ENCODE measurements around the gene NDRG2. TPM values are rescaled to one million over a fixed set of nuclear protein-coding genes. Genes with fewer than 3 reads are reported as not detected.
"Not testable (repeated sequence)": the region's sequence is repeated elsewhere in the genome, so short reads cannot be mapped to it uniquely, and the experiment has no call there.

Gene NDRG2
- total RNA-seq, 2 donors from 2014 or later, result 29.8 to 38.2 TPM

DNA sequence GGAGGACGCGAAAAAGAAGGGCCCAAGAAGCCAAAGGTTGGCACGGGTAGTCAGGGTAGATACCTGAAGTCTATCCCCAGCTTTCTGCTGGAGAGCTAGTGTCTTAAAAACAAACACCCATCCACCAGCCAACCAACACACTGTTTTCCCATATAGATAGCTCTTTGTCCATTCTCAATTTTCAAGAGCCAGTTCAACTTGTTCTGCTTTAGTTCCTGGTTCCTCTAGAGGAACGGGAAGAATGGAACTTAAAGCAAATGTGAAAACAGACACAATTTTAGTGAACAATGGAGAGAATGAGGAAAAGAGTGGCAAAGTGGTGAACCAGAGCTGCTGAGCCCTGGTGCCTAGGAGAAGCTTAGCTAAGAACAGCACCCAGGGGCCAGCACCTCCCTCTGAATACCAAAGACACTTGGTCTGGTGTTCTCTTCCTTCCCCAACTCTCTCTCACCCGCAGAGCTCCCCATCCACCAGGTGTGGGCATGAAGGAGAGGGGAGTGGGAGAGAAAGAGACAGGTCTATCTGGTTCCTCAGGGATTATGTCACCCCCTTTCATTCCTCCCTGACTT lies 3.8 kb downstream of the NDRG2 start:
- H3K36me3 Mint-ChIP-seq (ENCODE audit: low read depth), result peaks cover 6% of the 10 kb centered on the region
- H3K4me3 Mint-ChIP-seq, result no peak overlapping the region
- peaks cover 17% of the 10 kb centered on the region for H3K4me1 Mint-ChIP-seq
- DNase-seq, result no peak
- ATAC-seq, result no peak
- no peak overlapping the region for H3K27ac Mint-ChIP-seq
- no peaks in the 10 kb centered on the region for H3K9me3 ChIP-seq (ENCODE audit: control insufficient read depth, low read length, poor library complexity, severe bottlenecking)
- no peaks in the 10 kb centered on the region for H3K27me3 Mint-ChIP-seq

DNA sequence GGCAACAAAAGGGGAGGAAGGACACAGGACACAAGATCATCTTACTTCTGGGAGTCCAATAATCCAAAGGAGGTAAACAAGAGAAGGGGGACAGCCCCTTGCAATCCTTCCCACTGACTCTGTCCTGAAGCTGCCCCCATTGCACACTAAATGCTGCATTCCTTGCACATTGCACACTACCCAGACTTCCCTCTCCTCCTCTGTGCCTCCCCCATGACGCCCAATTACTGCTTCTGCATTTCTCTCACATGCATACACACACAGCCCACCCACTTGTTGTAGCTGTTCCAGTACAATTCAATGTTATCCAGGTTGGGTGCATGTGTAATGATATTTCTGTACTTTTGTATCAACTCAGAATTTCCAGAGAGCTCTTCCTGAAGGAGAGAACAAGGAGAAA lies 5.5 kb downstream of the NDRG2 start:
- H3K9me3 ChIP-seq (ENCODE audit: control insufficient read depth, low read length, poor library complexity, severe bottlenecking), result no peaks in the 10 kb centered on the region
- H3K4me1 Mint-ChIP-seq, result peaks cover 15% of the 10 kb centered on the region

DNA sequence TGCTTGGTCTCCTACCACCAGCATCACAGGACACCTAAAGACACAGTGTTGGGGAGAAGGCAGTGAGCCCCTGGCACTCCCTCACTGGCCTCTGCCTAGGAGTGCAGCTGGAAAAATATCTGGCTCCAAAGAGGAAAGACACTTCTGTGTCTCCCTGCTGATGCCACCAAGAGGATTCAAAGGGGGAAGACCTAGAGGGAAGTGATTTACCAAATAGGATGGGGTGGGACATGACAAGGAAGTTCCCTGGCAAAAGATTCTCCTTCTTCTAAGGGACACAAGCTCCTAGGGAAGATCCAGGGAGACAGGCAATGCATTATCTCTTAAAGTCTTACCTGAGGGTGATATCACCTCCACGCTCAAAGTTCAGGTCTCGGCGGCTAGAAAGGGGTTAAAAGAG lies 6.1 kb downstream of the NDRG2 start:
- H3K4me1 Mint-ChIP-seq, result peaks cover 12% of the 10 kb centered on the region
- H3K27me3 Mint-ChIP-seq, result peaks cover 5% of the 10 kb centered on the region
- no peak overlapping the region for H3K27ac Mint-ChIP-seq
- no peak for DNase-seq
- H3K36me3 Mint-ChIP-seq (ENCODE audit: low read depth), result peaks cover 6% of the 10 kb centered on the region
- ATAC-seq, result no peak
- no peaks in the 10 kb centered on the region for H3K9me3 ChIP-seq (ENCODE audit: control insufficient read depth, low read length, poor library complexity, severe bottlenecking)
- no peak overlapping the region for H3K4me3 Mint-ChIP-seq

More for the DNA sequence above, 5.5 kb downstream of the NDRG2 start:
- Mint-ChIP-seq H3K4me3 (peak overlapping the region; percentile 59), H3K27ac (no peak overlapping the region), H3K36me3 (ENCODE audit: low read depth) (peaks cover 6% of the 10 kb centered on the region), H3K27me3 (peaks cover 3% of the 10 kb centered on the region)
- ATAC-seq (no peak), DNase-seq (no peak)

DNA sequence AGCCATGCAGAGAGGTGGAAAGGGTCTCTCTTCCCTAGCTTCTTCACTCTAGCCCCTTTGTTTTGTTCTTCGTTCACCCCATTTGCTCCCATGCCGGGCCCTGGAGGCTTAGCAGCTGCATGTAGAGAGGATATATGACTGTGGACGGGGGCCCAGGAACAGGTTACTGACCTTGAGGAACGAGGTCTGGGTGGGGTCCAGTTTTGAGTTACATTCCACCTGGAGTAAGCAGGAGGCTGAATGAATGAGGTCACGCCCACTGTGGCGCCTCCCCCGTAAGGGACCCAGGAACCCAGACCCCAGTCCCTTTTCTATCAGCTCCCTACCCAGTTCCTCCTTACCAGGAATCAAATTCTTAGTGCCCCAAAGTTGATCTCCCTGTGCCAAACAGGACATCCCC lies 6.6 kb downstream of the NDRG2 start:
- H3K9me3 ChIP-seq (ENCODE audit: control insufficient read depth, low read length, poor library complexity, severe bottlenecking), result no peaks in the 10 kb centered on the region
- Mint-ChIP-seq H3K4me1 (peaks cover 12% of the 10 kb centered on the region), H3K27ac (no peak overlapping the region), H3K4me3 (no peak overlapping the region), H3K27me3 (peaks cover 5% of the 10 kb centered on the region), H3K36me3 (ENCODE audit: low read depth) (peaks cover 6% of the 10 kb centered on the region)
- ATAC-seq (no peak), DNase-seq (no peak)

DNA sequence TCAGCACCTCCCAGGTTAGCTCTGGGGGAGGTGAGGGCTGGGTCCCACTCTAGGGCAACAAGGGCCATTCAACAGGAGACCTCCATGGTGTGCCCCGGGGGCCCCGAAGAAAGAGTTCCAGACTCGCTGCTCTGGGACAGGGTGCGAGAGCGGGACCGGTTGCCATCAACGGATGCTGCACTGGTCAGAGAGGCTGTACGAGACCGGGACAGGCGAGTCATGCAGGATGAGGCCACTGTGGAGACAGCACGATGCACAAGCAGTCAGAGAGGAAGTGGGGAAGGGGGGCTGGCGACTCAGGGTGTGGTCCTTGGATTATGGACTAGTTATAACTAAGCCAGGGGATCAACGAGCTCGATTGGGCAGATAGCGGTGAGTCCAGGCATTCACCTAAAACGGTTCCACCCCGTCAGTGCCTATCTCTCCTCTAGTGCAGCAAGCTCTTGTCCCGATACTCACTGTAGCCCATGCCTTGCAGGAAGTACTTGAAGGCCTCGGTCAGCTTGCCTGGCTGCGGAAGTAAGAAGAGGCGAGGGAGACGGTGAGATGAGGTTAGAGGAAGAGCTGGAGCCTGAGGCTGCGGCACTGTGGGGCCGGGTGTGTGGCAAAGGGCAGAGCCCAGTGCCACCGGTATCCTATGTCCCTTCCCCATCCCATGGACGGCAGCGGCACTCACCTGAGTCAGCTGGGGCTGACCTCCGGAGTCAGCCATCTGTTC lies 7.2 kb downstream of the NDRG2 start:
- ATAC-seq, result no peak
- Mint-ChIP-seq H3K4me1 (peaks cover 8% of the 10 kb centered on the region), H3K36me3 (ENCODE audit: low read depth) (peaks cover 4% of the 10 kb centered on the region), H3K27me3 (peaks cover 9% of the 10 kb centered on the region), H3K27ac (no peak overlapping the region), H3K4me3 (no peak overlapping the region)
- no peak for DNase-seq
- no peaks in the 10 kb centered on the region for H3K9me3 ChIP-seq (ENCODE audit: control insufficient read depth, low read length, poor library complexity, severe bottlenecking)

DNA sequence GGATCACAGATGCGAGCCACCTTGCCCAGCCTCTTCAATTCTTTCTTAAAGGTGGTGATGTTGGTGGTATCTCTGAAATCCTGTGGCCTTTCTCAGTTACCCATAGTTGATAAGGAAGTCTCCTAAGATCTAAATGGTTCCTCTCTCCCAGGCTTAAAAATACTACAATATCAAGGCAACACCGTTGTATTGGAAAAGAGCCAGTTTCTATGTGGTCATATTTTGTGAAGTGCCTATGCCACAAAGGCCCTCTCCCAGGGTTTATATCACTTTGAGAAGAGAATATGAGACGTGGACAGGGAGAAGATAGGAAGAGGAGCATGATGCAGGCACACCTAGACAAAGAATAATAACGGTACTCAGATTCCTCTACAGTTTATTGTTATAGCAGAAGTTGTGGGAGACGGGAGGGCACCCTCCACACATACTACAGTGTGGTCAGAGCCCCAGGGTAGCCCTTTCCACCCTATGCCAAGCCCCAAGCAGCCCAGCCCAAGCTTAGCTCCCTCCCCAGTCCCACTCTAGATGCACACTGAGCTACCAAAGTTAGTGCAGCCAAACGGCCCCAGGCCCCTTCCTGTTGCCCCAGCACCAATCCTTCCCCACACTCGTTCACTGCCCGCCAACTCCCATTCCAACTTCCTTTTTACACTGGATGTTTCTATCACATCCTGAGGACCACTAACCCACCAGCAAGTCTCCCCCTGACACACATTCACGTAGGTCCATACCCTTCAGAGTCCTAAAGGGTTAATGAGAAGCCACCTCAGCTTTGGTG lies 8.3 kb downstream of the NDRG2 start:
- no peaks in the 10 kb centered on the region for H3K9me3 ChIP-seq (ENCODE audit: control insufficient read depth, low read length, poor library complexity, severe bottlenecking)
- no peak overlapping the region for H3K4me3 Mint-ChIP-seq
- H3K36me3 Mint-ChIP-seq (ENCODE audit: low read depth), result peaks cover 4% of the 10 kb centered on the region
- H3K27me3 Mint-ChIP-seq, result peaks cover 20% of the 10 kb centered on the region
- no peak for ATAC-seq
- H3K4me1 Mint-ChIP-seq, result peaks cover 2% of the 10 kb centered on the region
- H3K27ac Mint-ChIP-seq, result peak overlapping the region; percentile 32
- no peak for DNase-seq

DNA sequence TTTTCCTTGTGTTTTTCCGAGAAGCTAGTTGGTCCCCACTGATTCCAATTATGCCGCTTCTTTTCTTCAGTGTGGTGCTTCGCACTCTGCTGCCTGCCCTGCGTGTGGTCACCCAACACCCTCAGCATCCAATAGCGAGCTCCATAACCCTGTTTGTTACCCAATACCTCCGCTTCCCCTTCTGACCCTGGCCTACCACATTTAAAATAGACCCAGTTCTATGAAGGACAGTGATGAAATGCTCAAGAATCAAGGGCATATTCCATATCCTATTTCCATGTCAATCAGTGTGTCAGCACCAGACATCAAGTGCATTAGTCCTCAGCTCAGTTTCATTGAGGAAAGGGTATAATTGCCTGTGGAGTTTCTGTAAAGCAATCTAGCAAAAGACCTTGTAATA lies 9.5 kb downstream of the NDRG2 start:
- DNase-seq (no peak), ATAC-seq (no peak)
- Mint-ChIP-seq H3K27ac (peak overlapping the region; percentile 59), H3K4me3 (no peak overlapping the region), H3K4me1 (peaks cover 2% of the 10 kb centered on the region), H3K36me3 (ENCODE audit: low read depth) (peaks cover 4% of the 10 kb centered on the region), H3K27me3 (peaks cover 30% of the 10 kb centered on the region)
- no peaks in the 10 kb centered on the region for H3K9me3 ChIP-seq (ENCODE audit: control insufficient read depth, low read length, poor library complexity, severe bottlenecking)

DNA sequence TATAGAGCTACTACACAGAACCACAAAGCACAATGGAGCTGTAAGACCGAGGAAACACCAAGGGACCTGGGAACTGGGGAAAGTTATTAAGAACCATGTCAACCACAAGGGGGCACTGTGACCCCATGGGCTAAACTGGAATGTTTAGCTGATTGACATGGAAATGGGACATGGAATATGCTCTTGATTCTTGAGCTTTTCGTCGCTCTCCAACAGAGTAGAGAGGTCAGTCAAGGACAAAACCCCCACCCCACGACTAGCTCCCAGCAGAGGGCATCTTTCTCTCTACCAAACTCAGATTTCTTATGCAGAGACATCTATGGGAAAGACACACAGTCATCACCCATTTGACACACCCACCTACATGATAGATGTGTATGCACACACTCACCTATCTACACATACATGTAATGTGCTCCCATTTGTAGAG lies 10.1 kb downstream of the NDRG2 start:
- H3K36me3 Mint-ChIP-seq (ENCODE audit: low read depth), result peaks cover 4% of the 10 kb centered on the region
- peaks cover 30% of the 10 kb centered on the region for H3K27me3 Mint-ChIP-seq
- DNase-seq (peak; percentile 63 to 73 (median 66)), ATAC-seq (peak; percentile 85)
- H3K4me3 Mint-ChIP-seq, result no peak overlapping the region
- H3K4me1 Mint-ChIP-seq, result peaks cover 2% of the 10 kb centered on the region
- H3K27ac Mint-ChIP-seq, result peak overlapping the region; percentile 59
- H3K9me3 ChIP-seq (ENCODE audit: control insufficient read depth, low read length, poor library complexity, severe bottlenecking), result no peaks in the 10 kb centered on the region

DNA sequence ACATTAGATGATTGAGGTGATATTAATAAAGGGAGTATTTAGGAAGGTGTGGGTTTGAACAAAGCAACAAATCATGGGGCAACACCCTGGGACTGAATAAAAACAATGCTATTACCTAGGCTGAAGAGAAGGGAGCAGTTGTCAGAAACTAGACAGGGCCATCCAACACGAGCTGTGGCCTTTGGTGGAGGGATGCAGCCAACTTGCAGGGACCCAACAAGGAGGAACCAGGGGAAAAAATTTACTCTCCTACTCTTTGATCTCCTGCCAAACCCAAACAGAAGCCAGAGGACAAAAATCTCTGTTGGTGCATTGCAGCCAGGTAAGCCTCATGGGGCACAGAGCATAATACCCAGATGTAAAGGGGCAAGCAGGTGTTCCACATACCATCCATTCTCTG lies 13.7 kb downstream of the NDRG2 start:
- H3K27ac Mint-ChIP-seq, result no peak overlapping the region
- no peaks in the 10 kb centered on the region for H3K36me3 Mint-ChIP-seq (ENCODE audit: low read depth)
- ATAC-seq, result no peak
- H3K9me3 ChIP-seq (ENCODE audit: control insufficient read depth, low read length, poor library complexity, severe bottlenecking), result no peaks in the 10 kb centered on the region
- H3K4me1 Mint-ChIP-seq, result peaks cover 2% of the 10 kb centered on the region
- peaks cover 41% of the 10 kb centered on the region for H3K27me3 Mint-ChIP-seq
- H3K4me3 Mint-ChIP-seq, result no peak overlapping the region
- DNase-seq, result no peak

DNA sequence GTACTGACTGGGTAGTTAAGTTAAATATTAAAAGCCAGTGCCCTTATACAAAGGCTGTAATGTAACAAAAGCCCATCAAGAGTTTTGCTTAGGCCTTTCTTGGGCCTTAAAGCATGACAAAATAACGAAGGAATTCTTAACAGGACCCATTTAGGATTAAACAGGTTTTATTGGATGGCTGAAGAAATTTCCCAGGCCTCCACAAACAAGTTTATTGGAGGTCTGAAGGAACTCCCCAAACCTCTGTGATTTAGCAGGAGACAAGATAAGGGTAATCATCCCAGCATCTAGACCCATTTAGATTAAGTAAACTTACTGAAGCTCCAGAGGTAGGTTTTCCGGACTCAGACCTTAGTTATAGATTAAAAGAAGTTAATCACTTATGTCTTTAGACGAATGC lies 15.1 kb downstream of the NDRG2 start:
- peaks cover 42% of the 10 kb centered on the region for H3K27me3 Mint-ChIP-seq
- not testable (repeated sequence) for H3K36me3 Mint-ChIP-seq (ENCODE audit: low read depth); H3K27ac Mint-ChIP-seq; DNase-seq; ATAC-seq; H3K9me3 ChIP-seq (ENCODE audit: control insufficient read depth, low read length, poor library complexity, severe bottlenecking); H3K4me1 Mint-ChIP-seq; H3K4me3 Mint-ChIP-seq

DNA sequence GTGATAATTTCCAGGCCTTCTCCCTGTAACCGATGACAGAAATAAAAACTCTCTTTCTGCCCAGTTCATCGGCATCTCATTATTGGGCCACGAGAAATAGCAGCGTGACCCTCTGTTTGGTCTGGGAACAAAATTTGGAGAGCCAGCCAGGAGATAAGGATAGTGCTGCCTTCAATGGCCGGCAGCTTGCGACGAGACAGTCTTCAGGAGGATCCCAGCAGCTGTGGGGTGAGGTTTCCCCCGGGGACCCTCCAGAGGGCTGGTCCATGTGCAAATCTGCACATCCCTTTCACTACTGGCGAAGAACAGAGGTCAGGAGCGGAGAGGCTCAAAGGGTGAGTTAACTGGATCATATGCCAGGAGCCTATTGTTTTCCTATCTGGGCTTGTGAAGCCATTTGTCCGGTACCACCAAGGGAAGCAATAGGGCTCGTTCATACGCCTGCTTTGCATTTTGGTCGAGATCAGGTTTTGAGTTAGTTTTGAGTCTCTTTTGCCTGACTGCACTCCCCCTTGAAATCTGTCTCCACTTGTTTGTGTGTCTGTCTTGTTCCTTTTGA lies 21.0 kb downstream of the NDRG2 start:
- no peak overlapping the region for H3K27ac Mint-ChIP-seq
- peaks cover 5% of the 10 kb centered on the region for H3K27me3 Mint-ChIP-seq
- H3K9me3 ChIP-seq (ENCODE audit: control insufficient read depth, low read length, poor library complexity, severe bottlenecking), result no peaks in the 10 kb centered on the region
- DNase-seq (no peak), ATAC-seq (no peak)
- no peaks in the 10 kb centered on the region for H3K36me3 Mint-ChIP-seq (ENCODE audit: low read depth)
- no peak overlapping the region for H3K4me3 Mint-ChIP-seq
- peaks cover 5% of the 10 kb centered on the region for H3K4me1 Mint-ChIP-seq

DNA sequence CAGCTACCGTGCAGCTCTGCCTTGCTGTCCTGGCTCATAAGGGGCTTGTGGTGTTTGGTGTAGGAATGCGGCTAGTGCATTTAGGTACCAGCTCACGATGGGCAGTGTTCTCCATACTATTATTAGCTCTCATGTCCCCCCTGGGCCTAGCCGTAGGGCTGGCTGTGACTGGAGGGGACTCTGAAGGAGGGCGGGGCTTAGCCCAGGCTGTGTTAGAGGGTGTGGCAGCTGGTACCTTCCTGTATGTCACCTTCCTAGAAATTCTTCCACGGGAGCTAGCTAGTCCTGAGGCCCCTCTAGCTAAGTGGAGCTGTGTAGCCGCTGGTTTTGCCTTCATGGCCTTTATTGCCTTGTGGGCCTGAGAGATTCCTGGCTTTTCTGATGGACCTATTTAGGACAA lies 23.6 kb downstream of the NDRG2 start:
- Mint-ChIP-seq H3K27ac (peak overlapping the region; percentile 60), H3K36me3 (ENCODE audit: low read depth) (no peaks in the 10 kb centered on the region), H3K4me3 (no peak overlapping the region), H3K27me3 (peaks cover 2% of the 10 kb centered on the region), H3K4me1 (peaks cover 12% of the 10 kb centered on the region)
- DNase-seq (no peak), ATAC-seq (no peak)
- H3K9me3 ChIP-seq (ENCODE audit: control insufficient read depth, low read length, poor library complexity, severe bottlenecking), result no peaks in the 10 kb centered on the region

DNA sequence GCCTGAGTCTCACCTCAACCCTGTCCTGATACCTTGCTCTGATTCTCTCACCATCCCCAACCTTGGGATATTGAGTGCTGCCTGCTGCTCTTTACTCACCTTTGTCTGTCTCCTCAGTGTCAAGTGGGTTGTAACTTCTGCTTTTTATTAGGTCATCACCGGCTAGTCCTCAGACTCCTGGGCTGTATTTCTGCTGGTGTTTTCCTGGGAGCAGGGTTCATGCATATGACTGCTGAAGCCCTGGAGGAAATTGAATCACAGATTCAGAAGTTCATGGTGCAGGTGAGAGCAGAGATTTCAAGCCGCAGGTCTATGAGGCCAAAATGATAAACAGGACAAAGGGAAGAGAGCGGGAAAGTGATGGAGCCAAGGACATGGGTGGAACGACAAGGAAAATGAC lies 25.3 kb downstream of the NDRG2 start:
- ATAC-seq (no peak), DNase-seq (no peak)
- Mint-ChIP-seq H3K36me3 (ENCODE audit: low read depth) (peaks cover 7% of the 10 kb centered on the region), H3K27ac (no peak overlapping the region), H3K4me1 (peaks cover 23% of the 10 kb centered on the region), H3K27me3 (no peaks in the 10 kb centered on the region), H3K4me3 (no peak overlapping the region)
- H3K9me3 ChIP-seq (ENCODE audit: control insufficient read depth, low read length, poor library complexity, severe bottlenecking), result no peaks in the 10 kb centered on the region

All from T-helper 17 cell (primary cell).